Stimulated activated CD4-positive, alpha-beta T cell treated with anti-CD3 and anti-CD28 coated beads, Interleukin-4, amount 100 ng/mL, for 24 hours (primary cell): ENCODE data around the gene PIBF1.
"Not testable (repeated sequence)": the region's sequence is repeated elsewhere in the genome, so short reads cannot be mapped to it uniquely, and the experiment has no call there.

Experiments
- DNase-seq: peaks from one replicate; pipeline ENCODE4 v3.0.0-alpha.2; 2020

PIBF1 gene

DNA sequence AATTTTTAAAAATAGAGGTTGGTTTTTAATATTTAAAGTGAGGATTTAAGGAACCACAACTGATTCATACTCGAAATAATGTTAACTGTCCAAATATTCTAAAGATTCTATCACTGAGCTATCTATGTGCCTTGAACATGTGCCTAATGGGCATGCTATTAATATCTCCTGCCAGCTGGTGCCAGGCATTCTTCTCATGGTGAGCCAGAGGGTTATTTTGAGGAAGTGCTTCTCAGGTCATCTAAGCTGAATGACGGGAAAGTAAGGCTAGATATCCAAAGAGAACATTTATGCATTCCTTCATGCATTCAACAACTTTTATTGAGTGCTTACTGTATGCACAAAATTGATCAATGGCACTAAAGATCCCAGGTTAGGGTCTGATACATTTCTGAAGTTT lies 138.2 kb downstream of the PIBF1 start:
- no peak for DNase-seq

DNA sequence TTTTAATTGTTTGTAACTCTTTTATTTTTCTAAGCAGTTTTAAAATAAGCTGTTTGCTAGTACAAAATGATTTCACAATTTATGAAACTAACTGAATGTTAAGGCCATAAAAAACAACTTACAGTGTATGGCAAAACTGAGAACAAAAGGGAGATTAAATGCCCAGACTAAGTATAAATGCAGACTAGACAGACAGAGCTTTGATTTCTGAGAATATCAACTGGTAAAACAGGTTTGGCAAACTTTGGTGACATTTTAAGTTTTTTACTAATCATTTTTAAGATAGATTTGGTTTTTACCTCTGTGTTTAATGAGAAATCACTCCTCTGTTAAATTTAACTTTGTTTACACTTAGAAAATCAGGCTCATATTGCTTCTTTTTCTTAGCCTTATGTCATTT lies 149.4 kb downstream of the PIBF1 start:
- DNase-seq: no peak

DNA sequence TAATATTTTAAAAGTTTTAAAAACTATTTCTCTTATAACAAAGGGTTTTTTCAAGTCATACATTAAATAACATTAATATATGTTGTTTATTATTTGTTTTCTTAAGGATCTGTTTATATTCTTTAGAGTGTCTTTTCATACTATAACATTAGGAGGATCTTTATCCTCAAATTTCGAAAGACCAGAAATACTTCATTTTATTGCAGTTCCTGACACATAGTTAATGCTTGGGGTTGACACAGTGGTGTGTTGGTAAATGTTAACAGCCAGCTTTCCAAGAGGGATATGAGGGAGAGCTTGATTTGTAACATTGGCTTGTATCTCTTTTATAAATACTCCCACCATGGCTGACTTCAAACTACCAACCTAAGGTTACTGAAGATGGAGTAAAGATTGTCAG lies 150.3 kb downstream of the PIBF1 start:
- DNase-seq: no peak

DNA sequence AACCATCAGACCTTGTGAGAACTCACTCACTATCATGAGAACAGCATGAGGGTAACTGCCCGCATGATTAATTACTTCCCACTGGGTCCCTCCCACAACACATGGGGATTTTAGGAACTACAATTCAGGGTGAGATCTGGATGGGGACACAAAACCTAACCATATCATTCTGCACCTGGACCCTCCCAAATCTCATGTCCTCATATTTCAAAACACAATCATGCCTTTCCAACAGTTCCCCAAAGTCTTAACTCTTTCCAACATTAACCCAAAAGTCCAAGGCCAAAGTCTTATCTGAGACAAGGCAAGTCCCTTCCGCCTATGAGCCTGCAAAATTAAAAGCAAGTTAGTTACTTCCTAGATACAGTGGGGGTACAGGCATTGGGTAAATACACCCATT lies 164.3 kb downstream of the PIBF1 start:
- DNase-seq: not testable (repeated sequence)

DNA sequence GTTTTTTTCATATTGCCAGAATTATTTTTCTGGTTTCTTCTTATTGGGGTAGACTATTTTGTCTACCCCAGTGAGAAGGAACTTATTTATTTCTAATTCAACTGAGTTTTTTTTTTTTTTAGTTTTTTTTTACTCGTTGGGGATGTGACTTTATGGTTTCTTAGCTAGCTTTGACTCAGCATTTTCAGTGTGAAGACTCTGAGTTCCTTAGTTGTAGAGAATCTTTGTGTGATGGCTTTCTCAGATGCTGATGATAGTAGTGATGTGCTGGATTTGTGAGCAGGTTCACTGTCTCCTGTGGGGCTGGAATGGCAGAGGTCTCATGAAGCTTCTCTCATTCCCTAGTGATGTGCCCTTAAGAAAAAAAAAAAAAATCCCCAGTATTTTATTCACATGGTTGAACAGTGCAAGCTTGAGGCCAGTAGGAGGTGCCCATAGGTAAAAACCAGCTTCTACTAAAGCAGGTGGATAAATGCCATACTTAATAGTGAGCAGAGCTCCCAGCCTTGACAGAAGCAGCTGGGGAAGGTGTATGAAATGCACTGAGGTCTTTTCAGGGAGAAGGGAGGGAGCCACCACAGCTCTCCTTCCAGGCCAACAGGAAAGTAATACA lies 170.7 kb downstream of the PIBF1 start:
- no peak for DNase-seq

DNA sequence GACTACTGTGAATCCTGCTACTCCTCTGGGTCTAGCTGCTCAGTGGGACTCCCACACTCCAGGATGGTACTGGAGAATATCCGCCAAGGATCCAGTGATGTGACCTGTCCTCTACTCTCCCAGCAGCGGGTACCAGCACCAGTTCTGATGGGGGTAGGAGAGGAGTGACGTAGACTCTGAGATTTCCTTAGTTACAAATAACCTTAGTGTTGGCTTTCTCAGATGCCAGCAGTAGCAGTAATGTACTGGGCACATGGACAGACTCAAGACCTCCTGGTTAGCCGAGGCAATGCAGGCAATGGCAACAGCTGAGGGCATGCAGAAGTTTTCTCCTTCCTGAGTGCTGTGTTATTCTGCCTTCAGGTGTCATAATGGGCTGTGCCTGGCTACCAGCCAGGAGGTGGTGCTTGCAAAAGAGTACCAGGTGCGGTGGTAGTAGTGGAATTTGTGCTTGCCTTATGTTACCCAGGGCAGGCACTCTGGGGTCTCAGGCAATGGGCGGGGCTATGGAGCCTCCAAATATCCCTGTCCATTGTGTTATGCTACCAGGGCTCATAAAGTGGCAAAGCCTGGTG lies 171.5 kb downstream of the PIBF1 start:
- no peak for DNase-seq

DNA sequence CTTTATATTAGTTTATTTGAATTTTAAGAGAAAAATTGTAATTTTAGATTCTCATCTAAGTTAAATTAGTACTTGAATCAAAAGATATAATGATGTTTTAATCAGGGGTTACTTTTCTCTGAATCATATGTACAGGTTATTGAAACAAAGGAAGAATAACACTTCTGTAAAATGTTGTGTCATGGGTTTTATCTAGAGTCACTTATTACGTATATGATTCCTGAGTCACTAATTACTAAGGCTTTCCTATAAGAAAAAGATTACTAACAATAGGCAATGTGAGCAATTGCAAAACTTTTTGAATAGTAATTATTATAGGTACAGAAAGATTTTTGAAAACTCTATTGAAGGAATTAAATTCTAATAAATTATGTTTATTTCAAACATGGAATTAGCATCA lies 177.7 kb downstream of the PIBF1 start:
- no peak for DNase-seq

DNA sequence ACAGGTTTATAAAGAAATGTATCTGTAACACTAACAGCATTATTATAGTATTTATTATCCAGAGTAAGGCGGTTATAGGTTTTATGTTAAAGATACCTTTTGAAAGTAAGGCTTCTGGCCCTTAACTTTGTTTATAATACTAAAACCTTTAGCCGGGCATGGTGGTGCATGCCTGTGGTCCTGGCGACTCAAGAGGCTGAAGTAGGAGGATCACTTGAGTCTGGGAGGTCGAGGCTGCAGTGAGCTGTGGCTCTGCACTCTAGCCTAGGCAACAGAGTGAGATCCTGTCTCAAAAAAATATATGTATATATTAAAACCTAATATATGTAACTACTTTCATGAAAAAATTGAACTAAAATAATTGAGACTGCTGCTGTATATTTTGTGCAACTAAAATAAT lies 178.2 kb downstream of the PIBF1 start:
- DNase-seq: no peak

DNA sequence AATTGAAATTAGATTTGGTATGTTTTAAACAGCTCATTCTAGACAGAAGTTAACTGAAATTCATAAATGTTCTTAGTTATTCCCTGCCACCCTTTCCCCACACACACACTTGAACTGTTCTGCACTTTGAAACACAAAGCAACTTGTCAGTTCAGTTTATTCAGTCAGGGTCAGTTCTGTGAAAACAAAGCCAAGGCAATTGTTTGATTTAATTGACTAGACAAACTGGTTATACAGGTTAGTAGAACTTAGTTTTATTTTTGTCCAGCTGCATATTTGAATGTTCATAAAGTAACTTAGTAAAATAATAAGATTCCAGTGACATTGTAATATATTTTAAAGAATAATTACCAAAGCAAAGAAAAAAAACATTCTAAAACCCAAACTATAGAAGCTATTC lies 178.6 kb downstream of the PIBF1 start:
- no peak for DNase-seq

DNA sequence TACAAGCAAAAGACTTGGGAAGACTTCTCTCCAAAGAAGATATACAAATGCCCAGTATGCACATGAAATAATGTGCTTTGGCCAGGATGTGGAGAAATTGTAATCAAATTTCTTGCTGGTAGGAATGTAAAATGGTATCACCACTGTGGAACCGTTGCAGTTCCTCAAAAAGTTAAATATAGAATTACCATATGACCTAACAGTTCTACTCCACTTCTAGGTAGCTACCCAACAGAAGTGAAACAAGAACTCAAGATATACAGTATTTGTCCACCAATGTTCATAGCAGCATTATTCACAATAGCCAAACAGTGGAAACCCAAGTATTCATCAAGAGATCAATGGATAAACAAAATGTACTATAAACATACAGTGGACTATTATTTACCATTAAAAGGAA lies 181.8 kb downstream of the PIBF1 start:
- no peak for DNase-seq

DNA sequence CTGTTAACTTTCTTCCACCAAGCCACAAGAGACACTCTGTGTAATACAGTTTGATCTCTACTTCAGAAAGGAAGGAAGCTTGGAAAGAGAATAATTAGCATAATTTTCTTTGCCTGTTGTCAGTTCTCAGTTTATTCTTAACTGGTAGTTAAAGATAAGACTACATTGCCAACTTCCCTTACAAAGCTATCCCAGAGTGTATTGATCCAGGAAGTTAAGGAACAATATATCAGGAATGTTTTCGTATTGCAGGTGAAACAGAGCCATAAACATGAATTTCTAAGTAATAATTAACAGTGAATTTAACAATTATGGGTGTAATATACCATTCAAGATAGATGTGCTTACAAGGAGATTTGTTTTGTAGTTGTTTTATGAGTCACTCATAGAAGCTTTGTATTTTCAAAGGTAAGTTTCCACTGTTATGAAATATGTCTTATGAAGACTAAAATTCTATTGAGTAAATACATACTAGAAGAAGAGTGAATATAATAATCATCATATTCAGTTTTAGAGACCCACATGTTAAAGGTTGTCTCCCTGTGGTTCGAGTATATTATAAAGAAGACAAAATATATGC lies 188.5 kb downstream of the PIBF1 start:
- DNase-seq: no peak

DNA sequence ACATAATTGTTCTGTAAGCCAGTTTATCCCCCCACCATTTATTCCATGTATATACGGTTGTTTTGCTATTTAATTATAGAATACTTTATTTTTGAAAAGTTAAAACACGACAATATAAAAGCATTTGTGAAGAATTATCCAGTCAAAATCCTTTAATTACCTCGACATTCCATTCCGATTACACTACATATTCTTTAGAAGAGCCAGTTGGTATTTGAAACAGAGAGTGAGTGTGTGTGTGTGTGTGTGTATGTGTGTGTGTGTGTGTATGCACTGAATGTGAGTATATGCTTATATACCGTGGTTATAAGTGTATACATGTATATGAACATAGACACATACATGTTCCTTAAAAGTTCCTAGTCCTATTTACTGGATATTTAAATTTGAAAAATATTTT lies 189.0 kb downstream of the PIBF1 start:
- DNase-seq: no peak

DNA sequence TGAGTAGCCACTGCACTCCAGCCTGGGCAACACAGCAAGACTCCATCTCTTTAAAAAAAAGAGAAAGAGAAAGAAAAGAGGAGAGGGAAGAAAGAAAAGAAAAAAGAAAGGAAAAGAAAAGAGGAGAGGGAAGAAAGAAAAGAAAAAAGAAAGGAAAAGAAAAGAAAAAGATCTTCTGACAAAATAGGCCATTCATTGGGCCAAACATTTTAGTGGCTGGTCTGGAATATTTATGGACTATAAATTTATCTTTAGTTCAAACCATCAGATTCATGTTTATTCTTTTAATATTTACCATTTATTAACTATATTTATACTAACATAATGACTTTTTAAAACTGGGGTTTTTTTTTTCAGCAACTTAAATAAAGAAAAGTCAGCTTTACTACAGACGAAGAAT lies 191.3 kb downstream of the PIBF1 start:
- DNase-seq: no peak

DNA sequence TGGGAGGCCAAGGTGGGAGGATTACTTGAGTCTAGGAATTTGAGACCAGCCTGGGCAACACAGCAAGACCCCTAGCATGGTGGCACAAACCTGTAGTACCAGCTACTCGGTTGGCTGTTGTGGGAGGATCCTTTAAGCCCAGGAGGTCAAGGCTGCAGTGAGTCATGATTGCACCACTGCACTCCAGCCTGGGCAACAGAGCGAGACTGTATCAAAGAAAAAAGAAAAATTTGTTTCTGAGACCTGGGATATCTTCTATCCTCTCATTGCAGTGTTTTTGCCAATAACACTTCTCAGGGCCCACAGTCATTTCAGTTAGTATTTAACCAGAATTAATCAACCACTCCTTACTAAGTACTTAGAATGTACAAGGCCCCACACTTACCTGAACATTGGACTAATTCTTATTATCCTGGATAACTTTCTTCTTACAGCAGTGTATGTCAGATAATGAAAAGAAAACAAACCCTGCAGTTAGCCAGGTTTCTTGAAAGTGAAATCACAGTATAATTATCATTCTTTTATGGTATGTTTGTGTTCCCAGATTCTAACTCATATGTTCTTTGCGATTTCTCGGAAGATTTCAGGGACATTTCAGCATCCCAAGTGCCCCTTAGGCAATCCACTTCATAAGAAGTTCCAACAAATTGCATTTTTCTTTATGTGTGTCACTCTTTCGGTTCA lies 201.3 kb downstream of the PIBF1 start:
- DNase-seq: no peak

DNA sequence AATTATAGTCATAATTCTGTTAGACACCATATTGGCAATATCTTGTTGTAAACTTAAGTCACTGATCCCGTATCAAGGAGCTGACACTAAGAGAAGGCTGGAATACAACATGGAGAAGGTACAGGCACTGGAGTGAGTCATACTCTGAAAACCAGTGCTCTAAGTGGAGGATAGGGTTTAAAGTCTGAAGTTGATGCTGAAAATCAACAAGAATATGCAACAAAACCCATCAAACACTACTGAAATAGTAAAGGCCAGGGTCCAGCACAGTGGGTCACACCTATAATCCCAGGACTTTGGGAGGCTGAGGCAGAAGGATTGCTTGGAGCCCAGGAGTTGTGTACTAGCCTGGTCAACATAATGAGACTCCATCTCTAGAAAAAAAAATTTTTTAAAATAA lies 203.7 kb downstream of the PIBF1 start:
- DNase-seq: no peak

DNA sequence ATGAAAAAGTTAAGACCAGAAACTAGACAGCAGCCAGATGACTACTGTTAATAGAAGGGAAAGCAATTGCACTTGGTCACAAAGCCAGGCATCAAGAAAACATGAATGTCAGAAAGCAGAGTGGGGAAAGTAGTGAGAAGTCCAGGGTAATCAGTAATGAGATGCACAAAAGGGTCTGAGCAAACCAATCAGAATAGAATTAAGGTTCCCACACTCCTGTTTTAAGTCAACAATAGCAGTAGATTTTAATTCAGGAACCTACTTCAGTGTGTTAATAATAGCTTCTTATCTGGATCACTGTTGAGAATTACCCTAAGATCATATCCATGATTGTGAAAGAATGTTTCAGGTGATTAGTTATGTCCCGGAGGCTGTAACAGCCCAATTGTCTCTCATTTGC lies 204.3 kb downstream of the PIBF1 start:
- DNase-seq: no peak

DNA sequence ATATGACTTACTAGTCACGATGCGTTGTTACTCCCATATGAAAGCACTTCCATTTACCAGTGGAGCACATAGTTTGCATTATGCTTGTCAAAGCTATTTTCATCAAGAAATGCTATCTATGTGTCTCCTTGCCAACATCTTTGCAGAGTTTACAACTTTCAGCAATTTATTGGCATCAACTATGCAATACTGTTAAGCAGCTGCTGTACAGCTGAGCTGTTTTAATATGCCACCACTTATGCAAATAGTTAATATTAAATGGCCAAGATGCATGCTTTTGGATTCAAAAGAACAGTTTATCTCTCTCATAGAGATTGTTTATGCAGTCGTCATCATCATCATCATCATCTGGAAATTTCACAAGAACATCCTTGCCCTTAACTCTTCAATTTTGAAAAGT lies 209.0 kb downstream of the PIBF1 start:
- DNase-seq: no peak

DNA sequence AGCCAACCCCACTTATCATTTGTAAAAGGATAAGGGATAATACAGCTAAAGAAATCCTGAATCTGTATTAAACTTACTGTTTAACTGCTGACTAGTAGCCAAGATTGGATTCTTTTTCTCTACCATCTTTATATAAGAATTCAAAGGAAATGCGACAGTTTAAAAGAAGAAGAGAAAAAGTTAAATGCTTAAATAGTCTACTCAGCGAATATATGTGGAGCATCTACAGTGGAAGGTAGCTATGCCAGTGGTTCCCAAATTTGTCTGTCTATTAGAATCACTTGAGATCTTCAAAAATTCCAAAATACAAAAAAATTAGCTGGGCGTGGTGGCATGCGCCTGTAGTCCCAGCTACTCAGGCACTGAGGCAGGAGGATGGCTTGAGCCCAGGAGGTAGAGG lies 216.1 kb downstream of the PIBF1 start:
- DNase-seq: no peak

DNA sequence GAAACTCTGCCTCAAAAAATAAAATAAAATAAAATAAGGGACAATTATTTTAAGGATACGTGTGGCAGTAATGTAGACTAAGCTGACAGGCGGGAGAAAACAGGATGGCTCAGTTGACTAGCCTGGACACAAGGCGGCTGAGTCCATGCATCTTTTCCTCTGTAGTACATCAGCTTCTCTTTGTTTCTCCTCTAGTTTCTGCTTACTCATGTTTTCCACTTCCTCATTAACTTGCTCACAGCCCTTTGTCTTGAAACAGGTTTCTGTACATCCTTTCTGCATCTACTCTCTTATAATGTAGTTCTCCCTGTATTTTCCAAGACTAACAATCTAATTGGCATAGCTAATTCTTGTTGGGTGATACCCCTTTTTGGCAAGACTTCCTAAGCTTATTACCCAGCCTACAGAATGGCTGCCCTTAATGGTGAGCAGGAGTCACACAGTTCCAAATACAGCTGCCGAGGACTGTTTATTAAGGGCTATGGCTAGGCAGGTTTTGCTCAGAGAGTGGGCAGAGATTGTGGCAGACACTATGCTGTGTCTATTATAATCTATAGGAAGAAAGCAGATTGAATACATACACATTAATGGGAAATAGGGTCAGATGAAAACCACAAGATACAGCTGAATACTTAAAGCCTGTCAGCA lies 218.2 kb downstream of the PIBF1 start:
- no peak for DNase-seq

DNA sequence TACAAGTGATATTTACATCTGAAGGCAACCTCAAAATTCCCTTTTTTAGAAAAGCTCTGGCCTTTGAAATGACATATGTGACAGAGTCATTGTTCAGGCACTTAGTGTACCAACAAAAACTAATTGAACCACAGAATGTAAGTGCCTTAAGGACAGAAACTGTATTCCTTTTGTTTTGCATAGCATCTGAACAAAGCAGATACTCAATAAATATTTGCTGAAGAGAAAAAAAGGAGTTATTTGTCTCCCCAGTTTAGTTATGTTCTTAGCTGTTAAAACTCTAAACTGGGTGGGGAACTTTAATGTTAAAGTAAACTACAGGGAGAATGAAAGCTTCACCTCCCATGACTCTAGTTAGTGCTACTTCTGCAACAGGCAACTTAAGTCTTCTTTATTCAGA lies 220.0 kb downstream of the PIBF1 start:
- no peak for DNase-seq

DNA sequence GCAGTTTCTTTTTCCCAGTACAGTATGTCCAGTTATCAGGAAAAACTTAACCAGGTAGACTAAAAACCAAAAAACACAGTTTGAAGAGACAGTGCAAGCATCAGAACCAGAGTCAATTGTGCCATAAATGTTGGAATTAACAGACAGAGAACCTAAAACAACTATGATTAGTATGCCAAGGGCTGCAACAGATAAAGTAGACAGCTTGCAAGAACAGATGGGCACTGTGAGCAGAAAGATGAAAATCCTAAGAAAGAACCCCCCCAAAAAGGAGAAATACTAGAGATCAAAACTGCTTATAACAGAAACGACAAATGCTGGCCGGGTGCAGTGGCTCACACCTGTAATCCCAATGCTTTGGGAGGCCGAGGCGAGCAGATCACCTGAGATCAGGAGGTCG lies 229.8 kb downstream of the PIBF1 start:
- DNase-seq: no peak

DNA sequence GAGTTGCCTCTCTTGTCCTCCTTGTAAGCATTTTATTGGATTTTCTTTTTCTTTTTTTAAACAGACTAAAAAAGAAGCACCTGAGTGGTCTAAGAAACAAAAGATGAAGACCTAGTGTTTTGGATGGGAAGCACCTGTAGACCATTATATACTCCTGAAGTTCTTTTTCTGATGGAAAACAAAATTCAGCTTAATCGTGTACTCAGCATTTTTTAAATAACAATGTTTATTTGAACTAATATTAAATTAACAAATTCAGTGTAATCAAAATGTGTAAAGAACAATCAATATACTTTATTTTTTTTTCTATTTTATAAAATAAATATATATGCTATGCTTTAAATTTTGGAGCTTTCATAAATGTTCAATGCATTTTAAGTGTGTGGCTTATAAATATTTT lies 233.9 kb downstream of the PIBF1 start:
- no peak for DNase-seq

DNA sequence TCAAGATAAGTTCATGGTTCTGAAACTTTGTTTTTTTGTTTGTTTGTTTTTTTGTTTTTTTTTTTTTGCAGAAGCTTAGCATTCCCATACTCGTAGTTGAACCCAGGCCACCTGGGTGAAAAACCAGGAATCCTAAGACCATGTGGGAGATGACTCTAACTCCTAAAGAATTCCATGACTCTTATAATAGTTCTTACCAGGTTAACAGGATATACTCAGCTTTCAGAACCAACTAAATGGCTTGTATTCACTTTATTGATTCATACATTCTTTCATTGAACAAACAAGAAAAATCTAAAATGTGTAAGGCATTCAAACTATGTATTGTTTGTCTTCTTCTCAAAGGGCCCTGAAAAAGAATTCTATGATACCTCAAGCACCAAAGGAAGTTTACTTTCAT lies 236.4 kb downstream of the PIBF1 start:
- DNase-seq: no peak
